Tibial artery (tissue), 4 donors: ENCODE results near the gene URI1.

Source experiments
- DNase-seq, 2 donors: peaks; one replicate each; pipeline ENCODE4 v3.0.0-alpha.2; 2019
- H3K27ac ChIP-seq, 2 donors: fragments of 200-600 bp; sonication (generic) in 1 of 2; 1 replicate in 1 of 2; 2 replicates in 1 of 2; pipeline ENCODE4 v1.5.1; 2018 to 2019; ENCODE audit warnings: mild to moderate bottlenecking in 1 of 2
- H3K27me3 ChIP-seq, 2 donors: fragments of 200-600 bp; sonication (generic) in 1 of 2; one replicate each; pipeline versions ENCODE4 v1.5.1 to v1.6.0; 2016 to 2019
- H3K36me3 ChIP-seq, 3 donors: fragments of 200-600 bp; sonication (generic) in 2 of 3; one replicate each; pipeline ENCODE4 v1.5.1; 2016 to 2019; ENCODE audit warnings: mild to moderate bottlenecking in 2 of 3
- H3K4me1 ChIP-seq, 4 donors: fragments of 200-600 bp; sonication (generic) in 2 of 4; 1 replicate in 3 of 4; 2 replicates in 1 of 4; pipeline ENCODE4 v1.5.1; 2016 to 2019
- H3K4me3 ChIP-seq, 2 donors: fragments of 200-600 bp; sonication (generic) in 1 of 2; 1 replicate in 1 of 2; 2 replicates in 1 of 2; pipeline ENCODE4 v1.5.1; 2018 to 2019; ENCODE audit warnings: mild to moderate bottlenecking in 2 of 2
- H3K9me3 ChIP-seq, 3 donors: fragments of 200-600 bp; sonication (generic) in 1 of 3; one replicate each; pipeline ENCODE4 v1.5.1; 2016 to 2019
- intact Hi-C: fragments of 100-400 bp; cut with DNase I; formaldehyde crosslinking; loops from one replicate; pipeline ENCODE4 v1.15.0; 2023; ENCODE audit warnings: low total_unique reads
- TF ChIP-seq, protein P1 (sequence below), 2 experiments: fragments of 200-600 bp in 1 of 2; fragments of 450-650 bp in 1 of 2; IDR thresholded peaks; one replicate each; pipeline ENCODE4 v1.5.1; 2017 to 2019; ENCODE audit warnings: antibody characterized with exemption in 2 of 2, mild to moderate bottlenecking in 1 of 2, moderate library complexity in 1 of 2

Gene URI1

DNA sequence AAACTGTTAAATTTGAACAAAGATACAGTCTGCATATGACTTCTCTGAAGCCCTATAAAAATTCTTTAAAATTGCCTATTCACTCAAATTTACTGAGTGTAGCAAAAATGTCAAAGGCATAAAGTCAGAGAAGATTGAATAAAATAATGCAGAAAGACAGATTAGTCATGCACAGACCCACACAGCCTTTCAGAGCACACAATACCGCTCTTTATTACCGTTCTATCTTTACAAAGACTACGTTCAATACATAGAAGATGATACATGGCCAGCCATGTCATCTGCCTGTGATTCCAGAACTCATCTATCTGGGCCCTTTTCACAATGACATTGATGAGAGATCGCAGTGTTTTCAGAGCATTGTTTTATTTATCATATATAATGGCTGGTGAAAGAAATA, 107.2 kb downstream of the URI1 start:
- Histone ChIP-seq H3K36me3 (no peaks in the 10 kb centered on the region), H3K4me1 (no peaks in the 10 kb centered on the region), H3K27me3 (no peaks in the 10 kb centered on the region), H3K4me3 (no peak overlapping the region), H3K27ac (no peak overlapping the region), H3K9me3 (no peaks in the 10 kb centered on the region)
- intact Hi-C loops = no loop called here
- DNase-seq = no peak
- TF ChIP-seq, protein P1, sequence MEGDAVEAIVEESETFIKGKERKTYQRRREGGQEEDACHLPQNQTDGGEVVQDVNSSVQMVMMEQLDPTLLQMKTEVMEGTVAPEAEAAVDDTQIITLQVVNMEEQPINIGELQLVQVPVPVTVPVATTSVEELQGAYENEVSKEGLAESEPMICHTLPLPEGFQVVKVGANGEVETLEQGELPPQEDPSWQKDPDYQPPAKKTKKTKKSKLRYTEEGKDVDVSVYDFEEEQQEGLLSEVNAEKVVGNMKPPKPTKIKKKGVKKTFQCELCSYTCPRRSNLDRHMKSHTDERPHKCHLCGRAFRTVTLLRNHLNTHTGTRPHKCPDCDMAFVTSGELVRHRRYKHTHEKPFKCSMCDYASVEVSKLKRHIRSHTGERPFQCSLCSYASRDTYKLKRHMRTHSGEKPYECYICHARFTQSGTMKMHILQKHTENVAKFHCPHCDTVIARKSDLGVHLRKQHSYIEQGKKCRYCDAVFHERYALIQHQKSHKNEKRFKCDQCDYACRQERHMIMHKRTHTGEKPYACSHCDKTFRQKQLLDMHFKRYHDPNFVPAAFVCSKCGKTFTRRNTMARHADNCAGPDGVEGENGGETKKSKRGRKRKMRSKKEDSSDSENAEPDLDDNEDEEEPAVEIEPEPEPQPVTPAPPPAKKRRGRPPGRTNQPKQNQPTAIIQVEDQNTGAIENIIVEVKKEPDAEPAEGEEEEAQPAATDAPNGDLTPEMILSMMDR (IDR thresholded peaks at IDR 0.05) = no peak

DNA sequence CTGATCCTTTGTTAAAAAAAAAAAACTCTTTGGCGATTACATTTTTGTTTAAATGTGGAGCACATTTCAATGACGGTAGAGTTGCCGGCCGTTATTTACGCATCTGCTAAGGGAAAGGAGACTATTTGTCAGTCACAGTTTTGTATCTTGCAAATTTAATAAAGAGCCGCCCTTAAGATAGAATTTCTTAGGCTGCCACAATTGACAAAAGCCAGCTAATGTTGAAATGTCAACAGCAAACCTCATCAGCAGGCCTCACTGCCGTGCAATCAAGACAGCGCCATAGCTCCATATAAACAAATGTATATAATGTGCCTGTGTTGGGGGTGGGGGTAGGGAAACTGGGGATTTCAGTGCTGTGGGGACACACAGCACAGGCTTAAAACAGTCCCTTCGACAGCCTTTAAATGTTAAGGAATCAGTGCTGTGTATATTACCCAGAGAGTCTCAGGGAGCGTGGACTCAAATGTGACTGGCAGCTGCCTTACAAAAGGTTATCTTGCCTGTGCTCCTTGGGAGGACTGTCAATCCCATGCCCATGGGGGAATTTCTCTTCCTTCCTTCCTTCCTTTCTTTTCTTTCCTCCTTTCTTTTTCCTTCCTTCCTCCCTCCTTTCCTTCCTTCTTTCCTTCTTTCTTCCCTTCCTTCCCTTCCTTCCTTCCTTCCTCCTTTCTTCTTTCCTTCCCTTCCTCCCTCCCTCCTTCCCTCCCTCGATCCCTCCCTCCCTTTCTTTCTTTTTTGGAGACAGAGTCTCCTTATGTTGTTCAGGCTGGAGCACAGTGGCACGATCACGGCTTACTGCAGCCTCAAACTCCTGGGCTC, 108.0 kb downstream of the URI1 start:
- Histone ChIP-seq H3K27me3 (no peaks in the 10 kb centered on the region), H3K36me3 (no peaks in the 10 kb centered on the region), H3K4me1 (no peaks in the 10 kb centered on the region), H3K27ac (no peak overlapping the region), H3K9me3 (no peaks in the 10 kb centered on the region), H3K4me3 (no peak overlapping the region)
- TF ChIP-seq, protein P1 (IDR thresholded peaks at IDR 0.05) = no peak
- intact Hi-C loops = no loop called here
- no peak for DNase-seq

DNA sequence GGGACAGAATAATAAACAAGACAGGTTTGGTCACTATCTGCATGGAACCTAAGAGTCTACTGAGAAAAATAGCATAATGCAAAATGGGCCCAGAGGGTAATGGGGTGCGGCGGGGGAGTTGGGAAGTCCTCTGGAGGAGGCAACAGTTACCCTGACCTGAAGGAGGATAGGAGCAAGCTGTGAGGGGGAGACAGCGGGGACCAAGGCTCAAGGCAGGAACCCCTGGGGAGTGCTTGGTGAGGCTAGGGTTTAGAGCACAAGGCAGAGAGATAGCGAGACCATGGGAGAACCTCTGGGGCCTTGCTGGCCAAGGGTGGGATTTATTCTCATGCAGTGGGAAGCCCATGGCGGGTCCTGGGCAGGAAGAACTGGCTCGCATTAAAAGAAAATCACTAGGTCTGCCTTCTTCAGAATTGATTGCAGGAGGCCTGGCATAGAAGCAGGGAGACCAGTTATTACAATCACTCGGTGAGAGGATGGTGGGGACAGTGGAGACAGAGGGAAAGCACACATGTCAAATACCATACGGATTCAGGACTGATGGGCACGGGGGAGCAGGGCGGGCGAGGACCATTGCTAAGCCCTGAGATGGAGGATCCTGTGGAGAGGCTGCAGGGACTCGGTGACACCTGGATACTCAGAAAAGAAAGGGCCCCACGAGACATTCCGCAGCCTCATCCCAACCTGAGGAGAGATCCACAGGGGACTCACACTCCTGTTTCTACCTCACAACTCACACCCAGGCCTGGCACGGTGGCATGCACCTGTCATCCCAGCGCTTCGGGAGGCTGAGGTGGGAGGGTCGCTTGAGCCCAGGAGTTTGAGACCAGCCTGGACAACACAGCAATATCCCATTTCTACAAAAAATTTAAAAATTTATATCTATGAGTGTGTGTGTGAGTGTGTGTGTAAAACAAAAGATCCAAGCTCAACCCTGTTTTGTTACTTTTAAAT, 110.4 kb downstream of the URI1 start:
- TF ChIP-seq, protein P1 (IDR thresholded peaks at IDR 0.05) = no peak
- intact Hi-C loops = no loop called here
- no peaks in the 10 kb centered on the region for H3K27me3 ChIP-seq
- H3K9me3 ChIP-seq = no peaks in the 10 kb centered on the region
- no peak for DNase-seq
- H3K36me3 ChIP-seq = no peaks in the 10 kb centered on the region
- no peaks in the 10 kb centered on the region for H3K4me1 ChIP-seq
- no peak overlapping the region for H3K27ac ChIP-seq
- no peak overlapping the region for H3K4me3 ChIP-seq

DNA sequence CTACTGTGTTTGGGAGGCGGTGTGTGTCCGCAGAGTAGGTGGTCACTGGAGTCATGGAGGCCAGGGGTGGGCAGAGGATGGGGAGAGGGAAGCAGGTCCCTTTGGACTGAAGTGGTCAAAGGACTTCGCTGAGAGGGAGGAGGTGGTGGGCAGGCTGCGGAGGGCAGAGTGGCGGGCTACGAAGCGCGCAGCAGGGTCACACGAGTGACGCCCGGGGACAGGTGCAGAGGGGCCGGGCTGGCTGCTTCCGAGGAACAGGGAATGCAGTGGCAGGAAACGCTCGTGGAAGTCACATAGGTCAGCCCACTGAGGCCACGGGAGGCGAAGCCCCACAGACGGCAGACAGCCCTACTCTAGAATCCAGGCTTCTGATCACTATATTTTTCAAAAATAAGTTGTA, 111.5 kb downstream of the URI1 start:
- intact Hi-C loops = no loop called here
- H3K27ac ChIP-seq = no peak overlapping the region
- no peaks in the 10 kb centered on the region for H3K4me1 ChIP-seq
- no peak overlapping the region for H3K4me3 ChIP-seq
- H3K36me3 ChIP-seq = no peaks in the 10 kb centered on the region
- DNase-seq = no peak
- TF ChIP-seq, protein P1 (IDR thresholded peaks at IDR 0.05) = no peak
- H3K9me3 ChIP-seq = no peaks in the 10 kb centered on the region
- H3K27me3 ChIP-seq = no peaks in the 10 kb centered on the region

DNA sequence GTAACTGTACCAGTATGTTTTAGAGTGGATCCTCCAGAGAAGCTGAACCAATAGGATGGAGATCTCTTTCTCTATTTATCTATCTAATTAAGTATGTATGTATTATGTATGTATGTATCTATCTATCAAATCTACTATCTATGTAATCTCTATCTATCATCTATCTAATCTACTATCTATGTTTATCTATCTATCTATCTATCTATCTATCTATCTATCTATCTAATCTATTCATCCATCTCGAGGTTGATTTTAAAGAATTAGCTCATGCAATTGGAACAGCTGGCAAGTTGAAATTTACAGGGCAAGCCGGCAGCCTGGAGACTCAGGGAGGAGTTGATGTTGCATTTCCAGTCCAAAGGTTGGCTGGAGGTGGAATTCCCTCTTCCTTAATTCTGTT, 112.2 kb downstream of the URI1 start:
- no peaks in the 10 kb centered on the region for H3K9me3 ChIP-seq
- H3K4me1 ChIP-seq = no peaks in the 10 kb centered on the region
- TF ChIP-seq, protein P1 (IDR thresholded peaks at IDR 0.05) = no peak
- H3K4me3 ChIP-seq = no peak overlapping the region
- no peaks in the 10 kb centered on the region for H3K36me3 ChIP-seq
- no peak for DNase-seq
- H3K27me3 ChIP-seq = no peaks in the 10 kb centered on the region
- H3K27ac ChIP-seq = no peak overlapping the region
- intact Hi-C loops = no loop called here
